Fibroblast of villous mesenchyme (primary cell): ENCODE data around the gene PUS7L. TPM values are rescaled to one million over a fixed set of nuclear protein-coding genes. Genes with fewer than 3 reads are reported as not detected.
A peak's percentile ranks its signal among the peaks of the same experiment; 100 is the strongest.

Source experiments
- DNase-seq: peaks from one replicate; pipeline ENCODE4 v3.0.0-alpha.2; 2010; ENCODE audit warnings: low read depth
- H3K4me3 ChIP-seq: 2 replicates; pipeline ENCODE4 v1.5.1; 2011; ENCODE audit warnings: low read depth, mild to moderate bottlenecking, low read length
- CTCF ChIP-seq: IDR thresholded peaks from 2 replicates; pipeline ENCODE4 v1.5.1; 2012; ENCODE audit warnings: low read depth, mild to moderate bottlenecking, low read length; ENCODE audit not compliant: insufficient read depth
- total RNA-seq: library from RNA; depleted of rRNA; stranded (reverse); fragments of >200 nt; gene quantifications from 2 replicates; pipeline ENCODE4 v1.2.3, GENCODE V29; 2012

Gene PUS7L
- 22.2 and 30.2 TPM in 2 replicates for total RNA-seq

GRCh38 chr12:43758728-43759563, at the start of gene PUS7L, which contains the start of gene IRAK4:
Gene PUS7L (minus strand): TSS chr12:43758790. CDS start chr12:43755245, 3,545 bp downstream.
Gene IRAK4 (plus strand): TSS chr12:43758951. CDS start chr12:43768112, 9,161 bp downstream.
- peak; percentile 98 for DNase-seq
- TF ChIP-seq CTCF = peak; percentile 33
- peak within 1 kb of the TSS; percentile 87 for H3K4me3 ChIP-seq

GRCh38 chr12:43807386-43807785, 48.8 kb upstream of the PUS7L start:
- TF ChIP-seq CTCF = no peak
- no peak overlapping the region for H3K4me3 ChIP-seq
- DNase-seq = no peak

GRCh38 chr12:43806737-43807072, 48.1 kb upstream of the PUS7L start:
- peak overlapping the region; percentile 97 for H3K4me3 ChIP-seq
- DNase-seq = no peak
- TF ChIP-seq CTCF = no peak

- DNase-seq = peak; percentile 85
- TF ChIP-seq CTCF = peak; percentile 25
These were observed 47.5 kb upstream of the PUS7L start, which contains the start of gene TWF1 for GRCh38 chr12:43805860-43806736. Gene TWF1 (minus strand): TSS chr12:43806317. CDS start chr12:43806245, 72 bp downstream.

GRCh38 chr12:43805149-43805859, 46.7 kb upstream of the PUS7L start:
- H3K4me3 ChIP-seq = peak overlapping the region; percentile 97
- peak; percentile 13 for DNase-seq
- no peak for TF ChIP-seq CTCF

More at GRCh38 chr12:43805860-43806736, 47.5 kb upstream of the PUS7L start, which contains the start of gene TWF1:
- H3K4me3 ChIP-seq = peak within 1 kb of the TSS; percentile 97

GRCh38 chr12:43797561-43798217, 39.1 kb upstream of the PUS7L start:
- no peak for TF ChIP-seq CTCF
- H3K4me3 ChIP-seq = no peak overlapping the region
- no peak for DNase-seq
